A549 (cell line): ENCODE data around the gene EXOSC2. TPM values are rescaled to one million over a fixed set of nuclear protein-coding genes. Genes with fewer than 3 reads are reported as not detected.
A peak's percentile ranks its signal among the peaks of the same experiment; 100 is the strongest.

ENCODE experiments used
- ATAC-seq, 2 experiments: fragments of 200-7000 bp in 1 of 2; fragments of >200 bp in 1 of 2; cut with Nextera tagmentation in 1 of 2; cut with Tn5 transposase in 1 of 2; 3 replicates each; pipeline versions ENCODE4 v1.8.0 to v1.9.1; 2018 to 2020; ENCODE audit warnings: mild to moderate bottlenecking in 1 of 2, moderate library complexity in 1 of 2
- CTCF ChIA-PET: fragments of 300-600 bp; sonication (Branson Sonifier 250); formaldehyde crosslinking; extraction: SDS; loops from one replicate; lab custom pipeline; 2021; ENCODE audit warnings: antibody characterized with exemption, inconsistent platforms; lab: Yijun Ruan, JAX
- POLR2A ChIA-PET: fragments of 350-600 bp; formaldehyde crosslinking; extraction: SDS; loops from one replicate; lab custom pipeline; 2021; ENCODE audit warnings: antibody characterized with exemption, inconsistent platforms; lab: Yijun Ruan, JAX
- DNase-seq, 2 experiments: peaks; one replicate each; pipeline versions ENCODE4 v3.0.0 to v3.0.0-alpha.2; 2011 to 2016; ENCODE audit warnings: low read depth in 1 of 2, low spot score in 1 of 2
- FAIRE-seq: peaks from 2 replicates; lab custom pipeline; 2011; peaks lifted over from hg19 to GRCh38; lab: Jason Lieb, UNC
- H3K27ac ChIP-seq, 2 experiments: fragments of >200 bp; sonication (Bioruptor Twin); formaldehyde crosslinking; 3 replicates each; pipeline ENCODE4 v1.5.1; 2016 to 2017
- H3K4me1 ChIP-seq: fragments of >200 bp; sonication (Bioruptor Twin); formaldehyde crosslinking; 3 replicates; pipeline ENCODE4 v1.6.1; 2016
- H3K4me2 ChIP-seq: fragments of >200 bp; sonication (Bioruptor Twin); formaldehyde crosslinking; 3 replicates; pipeline ENCODE4 v1.6.1; 2016
- H3K4me3 ChIP-seq: fragments of >200 bp; sonication (Bioruptor Twin); formaldehyde crosslinking; 3 replicates; pipeline ENCODE4 v1.5.1; 2016
- H3K9me3 ChIP-seq: fragments of >200 bp; sonication (Bioruptor Twin); formaldehyde crosslinking; 3 replicates; pipeline ENCODE4 v1.6.1; 2016
- ATOH8 ChIP-seq: fragments of 250-450 bp; sonication (Bioruptor Pico); IDR thresholded peaks from 2 replicates; pipeline ENCODE4 v1.5.0; 2020; ENCODE audit warnings: low read depth, mild to moderate bottlenecking, moderate library complexity
- CBX2 ChIP-seq: fragments of 200-600 bp; sonication (generic); IDR thresholded peaks from 2 replicates; pipeline ENCODE4 v1.6.1; 2016; ENCODE audit warnings: low read depth, mild to moderate bottlenecking, borderline replicate concordance
- CBX8 ChIP-seq: fragments of 200-600 bp; sonication (generic); IDR thresholded peaks from 2 replicates; pipeline ENCODE4 v1.6.1; 2016
- CEBPB ChIP-seq, 2 experiments: fragments of >200 bp in 1 of 2; sonication (Bioruptor Twin) in 1 of 2; formaldehyde crosslinking in 1 of 2; IDR thresholded peaks; 2 replicates each; pipeline ENCODE4 v1.6.1; 2012 to 2016
- CTCF ChIP-seq: fragments of >200 bp; sonication (Bioruptor Twin); formaldehyde crosslinking; IDR thresholded peaks from 3 replicates; pipeline ENCODE4 v1.5.1; 2016
- E2F6 ChIP-seq: IDR thresholded peaks from 2 replicates; pipeline ENCODE4 v1.6.1; 2012; ENCODE audit warnings: low read depth, borderline replicate concordance
- EHF ChIP-seq: fragments of 250-450 bp; sonication (Bioruptor Pico); IDR thresholded peaks from 2 replicates; pipeline ENCODE4 v1.5.0; 2020; ENCODE audit warnings: mild to moderate bottlenecking
- FOSB ChIP-seq: fragments of 250-450 bp; sonication (Bioruptor Pico); IDR thresholded peaks from 2 replicates; pipeline ENCODE4 v1.5.0; 2020; ENCODE audit warnings: mild to moderate bottlenecking, moderate library complexity
- GATA3 ChIP-seq: IDR thresholded peaks from 2 replicates; pipeline ENCODE4 v1.6.1; 2012; ENCODE audit warnings: borderline replicate concordance
- HEYL ChIP-seq: fragments of 250-450 bp; sonication (Bioruptor Pico); IDR thresholded peaks from 2 replicates; pipeline ENCODE4 v1.8.0; 2021; ENCODE audit warnings: mild to moderate bottlenecking, moderate library complexity
- JUN ChIP-seq, 2 experiments: fragments of >200 bp; sonication (Bioruptor Twin); formaldehyde crosslinking; IDR thresholded peaks; 2 replicates in 1 of 2; 3 replicates in 1 of 2; pipeline ENCODE4 v1.6.1; 2016 to 2017
- KDM1A ChIP-seq: fragments of 200-600 bp; sonication (generic); IDR thresholded peaks from 2 replicates; pipeline ENCODE4 v1.6.1; 2016; ENCODE audit warnings: low read depth, mild to moderate bottlenecking
- MAFK ChIP-seq: fragments of 450-650 bp; IDR thresholded peaks from 2 replicates; pipeline ENCODE4 v1.6.1; 2014; ENCODE audit not compliant: partially characterized antibody
- MAX ChIP-seq: IDR thresholded peaks from 2 replicates; pipeline ENCODE4 v1.6.1; 2012
- MYC ChIP-seq: IDR thresholded peaks from 2 replicates; pipeline ENCODE4 v1.6.1; 2012; ENCODE audit warnings: mild to moderate bottlenecking, inconsistent platforms, low read length, improper control_type of control experiment, borderline replicate concordance
- RAD21 ChIP-seq, 2 experiments: fragments of >200 bp in 1 of 2; sonication (Bioruptor Twin) in 1 of 2; formaldehyde crosslinking in 1 of 2; IDR thresholded peaks in 1 of 2; conservative IDR thresholded peaks in 1 of 2; 2 replicates in 1 of 2; 3 replicates in 1 of 2; pipeline ENCODE4 v1.6.1; 2012 to 2018; ENCODE audit warnings: inconsistent platforms in 1 of 2
- RFX5 ChIP-seq: fragments of 450-650 bp; IDR thresholded peaks from 2 replicates; pipeline ENCODE4 v1.7.1; 2014; ENCODE audit warnings: antibody characterized with exemption, mild to moderate bottlenecking, moderate library complexity
- ZC3H11A ChIP-seq: fragments of 450-650 bp; IDR thresholded peaks from 2 replicates; pipeline ENCODE4 v1.6.1; 2014; ENCODE audit warnings: antibody characterized with exemption, mild to moderate bottlenecking
- ZNF302 ChIP-seq: fragments of 250-450 bp; sonication (Bioruptor Pico); IDR thresholded peaks from 2 replicates; pipeline ENCODE4 v1.9.0; 2021; ENCODE audit warnings: inconsistent platforms, mild to moderate bottlenecking, moderate library complexity
- WGBS: methylation state at CpG from one replicate; pipeline ENCODE4 v1.1.6; 2017; ENCODE audit errors: missing lambda C conversion rate; 5-methylcytosine and 5-hydroxymethylcytosine counted together
- polyA plus RNA-seq, 4 experiments: library from polyadenylated mRNA; depleted of rRNA in 3 of 4; stranded (reverse); fragments of >200 nt; fragmentation: RNase III in 1 of 4; extraction: RNeasy Plus Mini Kit Qiagen cat#74134 plus additional on column Dnase treatment in 1 of 4; gene quantifications; 2 replicates in 3 of 4; 3 replicates in 1 of 4; pipeline ENCODE4 v1.2.3, GENCODE V29; 2011 to 2017

EXOSC2 gene
- polyA plus RNA-seq, 2 of the 4 experiments (the other 2 are of a cell fraction): 96.8 to 101 TPM

- H3K4me3 ChIP-seq: peak overlapping the region; percentile 27; the same call in 2 of the 3 replicates
- H3K4me2 ChIP-seq: peak overlapping the region; percentile 71
- POLR2A ChIA-PET: no interaction called here
- whole genome bisulfite sequencing: 44% methylated on average over 23 of the region's 65 CpGs
- ATAC-seq (peak; percentile 57 to 79; a peak in 5 of 6 replicates), DNase-seq (peak in 1 of 2 experiments; percentile 58)
- H3K4me1 ChIP-seq: peaks cover 36% of the 10 kb centered on the region
- H3K9me3 ChIP-seq: no peaks in the 10 kb centered on the region
- no peak overlapping the region for H3K27ac ChIP-seq
- TF ChIP-seq GATA3 (no peak), ATOH8 (no peak), CBX8 (no peak), JUN (IDR thresholded peaks at IDR 0.05) (no peak), ZC3H11A (no peak), CEBPB (IDR thresholded peaks at IDR 0.05) (no peak), E2F6 (no peak), CBX2 (no peak), HEYL (CRISPR knock-in tag) (no peak), CTCF (no peak), RAD21 (conservative IDR thresholded peaks at IDR 0.05 in 1 of 2, IDR thresholded peaks at IDR 0.05 in 1 of 2) (no peak)
- TF ChIP-seq, all 56 proteins: peak for 0
- FAIRE-seq: no peak
- CTCF ChIA-PET: interaction anchor here (1.0 to 1.4 kb wide), 6 partner anchors 12 to 212 kb away, joined by 3 to 6 read pairs (median 3); no protein-coding TSS in a partner anchor
These were observed 30.2 kb upstream of the EXOSC2 start for GRCh38 chr9:130663258-130663976.

GRCh38 chr9:130663977-130664250 lies 29.7 kb upstream of the EXOSC2 start:
- no peak for DNase-seq
- WGBS: 12% methylated on average over 19 of the region's 19 CpGs
- H3K27ac ChIP-seq: no peak overlapping the region
- TF ChIP-seq EHF (CRISPR knock-in tag) (no peak), FOSB (no peak), KDM1A (no peak), RFX5 (no peak), CBX8 (no peak), MAFK (no peak), ZNF302 (CRISPR knock-in tag) (no peak), MYC (no peak), CEBPB (IDR thresholded peaks at IDR 0.05) (no peak)
- TF ChIP-seq, all 56 proteins: peak for 0
- Histone ChIP-seq H3K4me1 (peaks cover 36% of the 10 kb centered on the region), H3K4me2 (peak overlapping the region; percentile 71), H3K9me3 (no peaks in the 10 kb centered on the region), H3K4me3 (peak overlapping the region; percentile 27; the same call in 2 of the 3 replicates)
- ATAC-seq (peak; percentile 14 to 29; a peak in 4 of 6 replicates), FAIRE-seq (no peak)
- POLR2A ChIA-PET: no interaction called here
- CTCF ChIA-PET: interaction anchor here (1.0 kb wide), 1 partner anchor 19 kb away, joined by 3 read pairs; no protein-coding TSS in a partner anchor

- 31% methylated on average over 22 of the region's 76 CpGs for WGBS
- ChIA-PET POLR2A (no interaction called here), CTCF (interaction anchor here (1.5 to 4.6 kb wide), 2 partner anchors 18 to 135 kb away, joined by 3 to 22 read pairs; no protein-coding TSS in a partner anchor)
- Histone ChIP-seq H3K4me1 (peaks cover 36% of the 10 kb centered on the region), H3K4me2 (peak within 1 kb of the TSS; percentile 71), H3K27ac (no peak within 1 kb of the TSS), H3K4me3 (peak within 1 kb of the TSS; percentile 27; the same call in 2 of the 3 replicates), H3K9me3 (no peaks in the 10 kb centered on the region)
- ATAC-seq (peak; percentile 7 to 16; a peak in 4 of 6 replicates), DNase-seq (peak in 1 of 2 experiments; percentile 47), FAIRE-seq (no peak)
- peak; percentile 65; the same call in 1 of the 2 replicates for TF ChIP-seq E2F6
- TF ChIP-seq MAX: peak; percentile 66
- no peak for TF ChIP-seq HEYL (CRISPR knock-in tag)
These were observed 29.1 kb upstream of the EXOSC2 start, which contains the start of gene PRDM12 for GRCh38 chr9:130664251-130665028. PRDM12 (plus strand) TSS chr9:130664594; CDS start chr9:130664654, 60 bp downstream.
